ENCODE results near the gene EXO1.
"Not testable (repeated sequence)": the region's sequence is repeated elsewhere in the genome, so short reads cannot be mapped to it uniquely, and the experiment has no call there.

The EXO1 gene

DNA sequence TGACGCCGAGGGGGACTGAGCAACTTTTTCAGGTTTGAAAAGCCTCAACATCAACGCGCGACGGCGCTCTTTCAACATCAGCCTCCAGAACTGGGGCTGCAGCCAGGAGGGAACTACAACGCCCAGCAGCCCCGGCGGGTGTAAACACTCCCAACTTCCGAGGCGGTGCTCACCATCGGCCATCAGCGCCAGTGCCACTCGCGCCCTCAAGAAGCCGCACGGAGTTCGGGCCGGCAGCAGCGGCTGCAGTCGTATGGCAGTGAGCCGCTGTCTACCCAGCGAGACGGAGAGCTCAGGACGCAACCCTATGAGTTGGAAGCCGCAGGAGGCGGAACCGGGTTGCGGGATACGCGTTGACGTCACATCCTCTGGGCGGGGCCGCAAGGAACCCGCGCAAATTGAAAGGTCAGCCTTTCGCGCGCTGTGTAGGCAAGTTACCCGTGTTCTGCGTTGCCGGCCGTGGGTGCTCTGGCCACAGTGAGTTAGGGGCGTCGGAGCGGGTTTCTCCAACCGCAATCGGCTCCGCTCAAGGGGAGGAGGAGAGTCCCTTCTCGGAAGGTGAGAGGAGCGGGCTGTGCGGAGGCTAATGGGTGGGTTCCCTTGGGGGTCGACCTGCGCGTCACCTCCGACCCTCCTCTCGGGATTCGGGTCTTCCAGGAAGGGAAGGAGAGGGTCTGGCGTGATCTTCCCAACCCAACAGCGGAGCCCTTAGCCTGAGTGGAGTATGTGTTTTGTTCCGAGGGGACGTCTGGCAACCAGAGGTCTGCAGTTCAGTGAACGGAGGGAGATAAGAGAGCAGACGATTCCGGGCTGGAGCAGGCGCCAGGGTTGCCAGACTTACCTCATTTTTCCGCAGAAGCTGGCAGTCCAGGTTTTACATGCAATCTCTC, at the start of gene EXO1:
TSS of gene EXO1 (plus strand) at position 409 of the 890 bp plus-strand sequence. CDS start 2,222 bp downstream, outside the sequence.
- ATAC-seq (peak; percentile 95), DNase-seq (peak; percentile 88 to 91)
- H3K9me3 Mint-ChIP-seq, result no peaks in the 10 kb centered on the region
- no peaks in the 10 kb centered on the region for H3K27me3 Mint-ChIP-seq
- peaks cover 24% of the 10 kb centered on the region for H3K4me1 Mint-ChIP-seq
- H3K4me3 Mint-ChIP-seq, result peak within 1 kb of the TSS; percentile 99
- peak within 1 kb of the TSS; percentile 99 for H3K27ac Mint-ChIP-seq

DNA sequence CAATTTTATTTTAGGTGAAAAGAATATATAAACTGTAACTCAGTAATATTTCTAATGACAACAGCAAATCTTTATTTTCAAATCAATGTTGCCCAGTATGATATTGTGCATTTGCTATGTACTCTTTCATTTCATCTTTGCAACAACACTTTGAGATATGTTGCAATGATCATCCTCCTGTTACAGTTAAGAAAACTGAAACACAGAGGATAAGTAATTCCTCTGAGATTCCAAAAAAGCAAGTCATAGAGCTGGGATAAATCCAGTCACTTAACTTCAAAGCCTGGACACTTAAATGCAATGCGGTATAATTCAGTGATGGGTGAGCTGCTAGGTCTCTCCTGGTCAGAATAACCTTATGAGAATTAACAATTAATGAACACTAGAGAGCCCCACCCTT, 48.6 kb upstream of the EXO1 start:
- DNase-seq (no peak), ATAC-seq (no peak)
- H3K9me3 Mint-ChIP-seq, result no peaks in the 10 kb centered on the region
- no peak overlapping the region for H3K4me3 Mint-ChIP-seq
- no peaks in the 10 kb centered on the region for H3K4me1 Mint-ChIP-seq
- H3K27ac Mint-ChIP-seq, result no peak overlapping the region
- H3K27me3 Mint-ChIP-seq, result no peaks in the 10 kb centered on the region

DNA sequence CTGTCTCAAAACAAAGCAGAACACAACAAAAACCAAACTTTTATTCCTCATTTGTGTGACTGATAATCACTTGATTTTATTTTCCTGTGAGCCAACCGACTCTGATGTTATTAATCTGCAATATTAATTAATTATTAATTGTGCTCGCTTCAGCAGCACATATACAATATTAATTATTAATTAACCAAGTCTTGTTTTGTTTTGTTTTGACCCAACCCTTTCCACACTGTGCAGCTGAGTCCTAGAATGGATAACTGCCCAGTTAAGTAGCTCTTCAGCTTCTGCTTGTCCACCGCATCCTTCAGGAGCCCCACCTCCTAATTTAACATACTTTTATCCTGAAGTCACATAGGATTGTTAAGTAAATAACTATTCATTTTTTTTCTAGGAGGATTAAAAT, 47.4 kb upstream of the EXO1 start:
- H3K4me1 Mint-ChIP-seq, result no peaks in the 10 kb centered on the region
- ATAC-seq (no peak), DNase-seq (no peak)
- no peak overlapping the region for H3K27ac Mint-ChIP-seq
- no peaks in the 10 kb centered on the region for H3K9me3 Mint-ChIP-seq
- no peaks in the 10 kb centered on the region for H3K27me3 Mint-ChIP-seq
- H3K4me3 Mint-ChIP-seq, result no peak overlapping the region

DNA sequence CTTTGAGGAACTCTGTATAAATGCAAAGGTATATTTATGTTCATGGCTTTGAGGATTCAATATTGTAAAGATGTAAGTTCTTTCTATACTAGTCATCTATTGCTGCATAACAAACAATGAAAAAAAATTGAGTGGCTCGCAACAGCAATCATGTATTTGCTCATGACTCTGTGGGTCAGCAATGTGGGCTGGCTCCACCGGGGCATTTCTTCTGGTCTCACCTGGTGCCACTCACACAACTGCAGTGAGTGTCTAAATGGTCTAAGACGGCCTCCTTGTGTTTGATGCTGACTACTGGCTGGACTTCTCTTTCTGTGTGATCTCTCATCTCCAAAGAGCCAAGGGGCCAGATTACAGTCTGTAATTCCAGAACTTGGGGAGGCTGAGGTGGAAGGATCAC, 45.1 kb upstream of the EXO1 start:
- no peak for DNase-seq
- Mint-ChIP-seq H3K27me3 (no peaks in the 10 kb centered on the region), H3K4me1 (no peaks in the 10 kb centered on the region), H3K27ac (no peak overlapping the region), H3K4me3 (no peak overlapping the region), H3K9me3 (no peaks in the 10 kb centered on the region)
- ATAC-seq, result no peak

DNA sequence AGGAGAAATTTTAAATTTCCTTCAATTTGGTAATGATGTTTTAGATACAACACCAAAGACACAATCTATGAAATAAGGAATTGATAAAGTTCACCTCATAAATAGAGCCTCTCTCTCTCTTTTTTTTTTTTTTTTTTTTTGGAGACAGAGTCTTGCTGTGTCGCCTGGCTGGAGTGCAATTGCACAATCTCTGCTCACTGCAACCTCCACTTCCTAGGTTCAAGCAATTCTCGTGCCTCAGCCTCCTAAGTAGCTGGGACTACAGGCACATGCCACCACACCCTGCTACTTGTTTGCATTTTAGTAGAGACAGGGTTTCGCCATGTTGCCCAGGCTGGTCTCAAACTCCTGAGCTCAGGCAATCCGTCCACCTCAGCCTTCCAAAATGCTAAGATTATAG, 43.3 kb upstream of the EXO1 start:
- ATAC-seq, H3K9me3 Mint-ChIP-seq, H3K27me3 Mint-ChIP-seq, H3K4me3 Mint-ChIP-seq, H3K27ac Mint-ChIP-seq, DNase-seq, H3K4me1 Mint-ChIP-seq: not testable (repeated sequence)

DNA sequence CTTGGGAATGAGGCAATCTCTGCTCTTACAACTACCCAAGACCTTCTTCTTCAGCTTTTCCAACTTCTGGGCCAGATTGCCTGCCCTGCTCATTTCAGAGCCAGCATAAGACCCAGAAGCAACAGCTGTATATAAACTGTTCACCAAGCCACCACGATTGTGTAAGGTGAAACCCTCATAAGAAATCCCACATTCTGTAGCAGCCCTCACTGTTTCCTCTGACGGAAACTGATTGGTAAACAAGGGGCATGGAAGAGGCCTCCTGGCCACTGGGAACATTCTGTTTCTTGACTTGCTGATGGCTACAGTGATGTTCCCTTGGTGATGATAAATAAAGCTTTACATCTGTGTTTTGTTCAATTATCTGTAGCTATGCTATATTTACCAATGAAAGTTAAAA, 39.7 kb upstream of the EXO1 start:
- Mint-ChIP-seq H3K9me3 (no peaks in the 10 kb centered on the region), H3K4me1 (no peaks in the 10 kb centered on the region), H3K4me3 (no peak overlapping the region), H3K27ac (no peak overlapping the region), H3K27me3 (no peaks in the 10 kb centered on the region)
- no peak for ATAC-seq
- DNase-seq, result no peak

DNA sequence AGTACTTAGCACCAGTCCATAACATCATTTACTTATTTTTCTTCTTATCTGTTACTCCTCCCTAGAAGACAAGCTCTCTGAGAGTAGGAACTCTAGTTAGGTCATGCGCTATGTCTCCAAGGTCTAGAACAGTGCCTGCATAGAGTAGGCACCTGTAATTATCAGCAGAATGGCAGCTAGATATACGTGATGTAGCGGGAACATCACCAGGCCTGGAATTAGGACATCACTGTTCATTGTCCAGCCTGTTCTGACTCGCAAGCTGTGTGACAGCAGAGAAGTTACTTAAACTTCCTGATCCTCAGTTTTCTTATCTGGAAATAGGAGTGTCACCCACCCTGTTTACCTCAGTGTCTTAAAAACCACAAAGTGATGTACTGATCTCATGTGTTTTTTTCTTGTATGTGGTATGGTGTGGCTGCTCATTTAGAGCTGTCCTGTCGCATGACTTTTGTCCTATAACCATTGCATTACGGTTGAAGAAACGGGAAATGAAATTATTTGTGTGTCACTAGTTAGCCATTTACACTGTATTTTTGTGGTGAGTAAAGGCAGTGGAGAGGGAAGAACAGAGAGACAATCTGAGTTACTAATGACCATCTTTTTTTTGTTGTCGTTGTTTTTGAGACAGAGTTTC, 37.1 kb upstream of the EXO1 start:
- H3K4me1 Mint-ChIP-seq, result no peaks in the 10 kb centered on the region
- H3K27me3 Mint-ChIP-seq, result no peaks in the 10 kb centered on the region
- no peak for DNase-seq
- no peak for ATAC-seq
- H3K9me3 Mint-ChIP-seq, result no peaks in the 10 kb centered on the region
- no peak overlapping the region for H3K27ac Mint-ChIP-seq
- H3K4me3 Mint-ChIP-seq, result no peak overlapping the region

DNA sequence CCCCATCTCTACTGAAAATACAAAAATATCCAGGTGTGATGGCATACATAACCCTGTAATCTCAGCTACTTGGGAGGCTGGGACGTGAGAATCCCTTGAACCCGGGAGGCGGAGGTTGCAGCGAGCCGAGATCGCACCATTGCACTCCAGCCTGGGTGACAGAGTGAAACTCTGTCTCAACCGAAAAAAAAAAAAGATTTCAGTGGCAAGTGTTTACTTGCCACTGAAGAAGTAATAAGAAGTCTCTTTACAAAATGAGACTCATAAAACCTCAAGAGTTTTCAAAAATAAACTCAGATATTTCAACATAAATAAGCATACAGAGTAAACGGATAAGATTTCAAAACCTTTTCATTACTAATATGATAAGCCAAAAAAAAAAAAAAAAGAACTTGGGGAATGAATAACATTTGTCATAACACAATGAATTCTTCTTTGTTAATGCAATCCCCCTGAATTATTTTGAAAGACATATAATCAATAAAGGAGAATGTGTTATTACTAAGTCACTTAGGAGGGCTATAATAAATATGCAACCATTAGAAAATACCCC, 34.2 kb upstream of the EXO1 start:
- no peak for DNase-seq
- no peaks in the 10 kb centered on the region for H3K9me3 Mint-ChIP-seq
- no peak for ATAC-seq

DNA sequence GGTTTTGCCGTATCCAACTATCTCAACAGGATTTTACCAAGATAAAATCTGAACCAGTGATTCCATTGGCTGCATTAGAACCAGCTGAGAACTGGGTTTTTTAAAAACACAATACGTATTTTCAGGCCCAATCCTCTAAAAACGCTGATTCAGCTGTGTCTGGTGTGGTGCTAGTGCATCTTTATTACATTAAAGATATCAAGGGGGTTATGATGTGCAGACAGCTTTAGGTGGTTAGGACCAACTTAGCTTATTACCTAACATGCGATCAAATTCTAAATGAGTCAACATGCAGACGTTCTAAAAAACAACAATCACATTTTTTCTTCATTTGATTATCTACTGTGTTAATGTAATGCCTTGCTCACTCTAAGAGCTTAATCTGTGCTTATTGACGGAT, 32.0 kb upstream of the EXO1 start:
- DNase-seq (no peak), ATAC-seq (no peak)
- no peaks in the 10 kb centered on the region for H3K4me1 Mint-ChIP-seq
- H3K4me3 Mint-ChIP-seq, result no peak overlapping the region
- no peaks in the 10 kb centered on the region for H3K9me3 Mint-ChIP-seq
- no peak overlapping the region for H3K27ac Mint-ChIP-seq
- no peaks in the 10 kb centered on the region for H3K27me3 Mint-ChIP-seq

More for the DNA sequence above, 34.2 kb upstream of the EXO1 start:
- no peak overlapping the region for H3K27ac Mint-ChIP-seq
- H3K4me3 Mint-ChIP-seq, result no peak overlapping the region
- no peaks in the 10 kb centered on the region for H3K27me3 Mint-ChIP-seq
- no peaks in the 10 kb centered on the region for H3K4me1 Mint-ChIP-seq

DNA sequence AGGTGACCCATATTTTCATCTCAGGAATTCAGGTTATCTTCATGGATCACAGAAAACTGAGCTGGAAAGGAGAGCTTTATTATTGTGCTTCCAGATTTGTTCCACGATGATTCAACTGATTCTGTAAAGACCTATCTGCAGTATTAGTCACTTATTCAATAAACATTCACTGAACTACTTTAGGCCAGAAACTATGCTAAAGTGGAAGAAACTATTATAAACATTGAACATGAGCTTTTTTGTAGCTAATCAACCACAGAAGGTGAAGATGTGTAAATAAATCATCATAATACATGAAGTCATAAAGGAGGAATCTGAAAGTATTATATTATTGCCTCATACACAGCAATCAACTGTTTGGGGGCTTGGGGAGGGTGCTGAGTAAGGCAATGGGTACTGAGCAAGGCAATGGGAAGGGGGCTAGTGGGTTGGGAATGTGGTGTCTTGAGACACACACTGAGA, 30.6 kb upstream of the EXO1 start:
- Mint-ChIP-seq H3K27ac (no peak overlapping the region), H3K4me3 (no peak overlapping the region), H3K4me1 (no peaks in the 10 kb centered on the region), H3K27me3 (no peaks in the 10 kb centered on the region), H3K9me3 (no peaks in the 10 kb centered on the region)
- ATAC-seq, result no peak
- no peak for DNase-seq

DNA sequence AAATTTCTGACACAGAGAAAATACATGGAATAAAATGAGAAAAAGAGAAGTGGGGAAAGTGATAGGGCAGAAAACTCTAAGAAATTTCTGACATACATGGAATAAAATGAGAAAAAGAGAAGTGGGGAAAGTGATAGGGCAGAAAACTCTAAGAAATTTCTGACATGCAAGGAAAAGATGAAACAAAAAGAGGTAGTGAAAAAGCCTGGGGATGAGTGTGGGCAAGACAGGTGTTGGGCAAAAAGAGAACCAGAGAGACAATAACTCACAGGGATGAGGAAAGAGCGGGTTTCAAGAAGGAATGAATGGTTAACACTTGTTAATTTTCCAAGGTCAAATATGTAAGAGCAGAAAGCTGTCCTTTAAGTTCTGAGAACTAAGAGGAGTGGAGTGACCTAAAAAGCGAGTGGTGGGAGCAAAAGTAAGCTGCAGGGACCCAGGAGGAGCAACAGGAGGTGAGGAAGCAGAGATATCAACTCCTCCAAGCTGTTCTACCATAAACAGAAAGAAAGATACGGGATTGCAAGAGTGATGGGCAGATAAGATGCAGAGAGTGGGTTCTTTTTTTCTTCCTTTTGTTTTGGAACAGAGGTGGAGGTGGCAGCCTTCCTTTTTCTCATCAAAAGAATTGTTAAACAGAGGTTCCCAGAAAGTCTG, 29.9 kb upstream of the EXO1 start:
- DNase-seq (no peak), ATAC-seq (no peak)
- no peaks in the 10 kb centered on the region for H3K9me3 Mint-ChIP-seq
- no peaks in the 10 kb centered on the region for H3K27me3 Mint-ChIP-seq
- H3K4me3 Mint-ChIP-seq, result no peak overlapping the region
- no peaks in the 10 kb centered on the region for H3K4me1 Mint-ChIP-seq
- no peak overlapping the region for H3K27ac Mint-ChIP-seq

DNA sequence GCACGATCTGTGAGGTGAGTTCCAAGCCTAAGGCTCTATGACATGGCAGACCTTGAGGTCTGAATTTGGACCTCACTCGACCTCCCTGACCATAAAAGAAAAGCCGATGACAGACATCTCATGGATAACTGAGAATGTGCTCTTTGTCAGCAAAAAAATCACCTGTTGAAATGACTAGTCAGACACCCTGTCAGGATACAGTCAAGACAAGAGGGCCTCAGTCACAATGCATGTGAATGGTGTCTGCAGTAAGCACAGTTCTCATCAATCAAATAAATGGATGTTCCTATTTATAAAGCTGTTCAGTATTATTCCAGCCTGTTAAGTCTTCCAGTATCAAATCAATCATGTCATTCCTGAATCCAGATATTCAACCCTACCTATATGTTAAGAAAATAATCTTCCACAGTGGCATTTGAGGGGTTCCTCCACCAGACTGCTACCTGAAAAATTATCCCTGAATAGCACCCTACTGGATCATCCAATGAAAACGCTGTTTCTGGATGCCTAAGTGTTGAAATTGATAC, 28.6 kb upstream of the EXO1 start:
- ATAC-seq (no peak), DNase-seq (no peak)
- Mint-ChIP-seq H3K4me1 (no peaks in the 10 kb centered on the region), H3K27me3 (no peaks in the 10 kb centered on the region), H3K27ac (no peak overlapping the region), H3K4me3 (no peak overlapping the region), H3K9me3 (no peaks in the 10 kb centered on the region)

DNA sequence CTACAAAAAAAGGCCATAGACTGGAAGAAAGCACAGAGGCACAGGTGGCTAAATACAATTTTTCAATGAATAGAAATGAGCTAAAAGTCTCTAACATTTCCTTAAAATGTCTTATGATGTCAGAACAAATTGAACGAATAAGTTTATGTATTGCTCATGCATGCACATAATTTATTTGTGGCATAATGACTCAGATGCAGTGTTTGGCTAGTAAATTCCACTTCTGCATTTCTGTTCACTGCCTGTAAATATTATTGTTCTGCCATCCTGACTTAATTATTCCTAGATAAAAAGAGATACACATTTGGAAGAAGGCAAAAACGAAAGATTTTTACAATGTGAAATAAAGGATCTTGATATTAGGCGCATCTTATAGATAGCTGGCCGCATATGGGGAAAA, 26.6 kb upstream of the EXO1 start:
- ATAC-seq, result no peak
- Mint-ChIP-seq H3K4me3 (no peak overlapping the region), H3K9me3 (no peaks in the 10 kb centered on the region), H3K27ac (no peak overlapping the region), H3K27me3 (no peaks in the 10 kb centered on the region), H3K4me1 (no peaks in the 10 kb centered on the region)
- no peak for DNase-seq

DNA sequence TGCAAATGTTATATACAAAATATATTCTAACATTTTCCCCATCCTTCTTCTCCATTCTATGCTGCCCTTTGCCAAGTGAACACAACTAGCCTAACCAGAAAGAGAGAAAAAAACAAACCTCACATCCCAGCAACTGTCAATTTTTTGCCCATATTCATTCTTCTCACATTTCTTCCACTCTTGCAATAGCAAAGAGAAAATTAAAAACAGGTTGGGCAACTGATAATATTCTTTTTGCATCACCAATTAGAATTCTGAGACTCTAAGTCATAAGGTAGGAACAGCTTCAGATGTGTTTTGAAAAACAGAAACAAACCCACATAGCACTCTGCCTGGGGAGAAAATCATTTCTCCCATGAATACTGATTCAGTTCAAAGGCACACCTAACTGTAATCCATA, 25.2 kb upstream of the EXO1 start:
- Mint-ChIP-seq H3K4me3 (no peak overlapping the region), H3K27me3 (no peaks in the 10 kb centered on the region), H3K4me1 (no peaks in the 10 kb centered on the region), H3K9me3 (no peaks in the 10 kb centered on the region), H3K27ac (no peak overlapping the region)
- ATAC-seq (no peak), DNase-seq (no peak)

DNA sequence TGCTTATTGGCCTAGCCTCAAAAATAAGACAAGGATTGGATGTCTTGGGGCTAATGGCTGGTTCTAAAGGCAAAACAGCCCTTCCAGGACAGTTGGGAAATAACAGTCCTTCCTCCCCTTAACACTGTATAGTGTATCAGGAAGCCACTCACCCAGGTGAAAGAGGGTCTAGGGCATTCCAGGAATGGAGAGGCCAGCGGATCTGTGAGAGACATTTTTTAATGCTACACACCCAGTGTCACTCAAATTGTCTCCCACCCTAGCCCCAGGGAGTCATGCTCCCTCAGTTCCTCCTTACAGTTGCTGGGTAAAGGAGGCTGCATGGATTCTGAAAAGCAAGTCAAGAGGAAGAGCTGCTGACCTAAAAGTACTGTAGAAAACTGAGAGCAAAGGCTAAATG, 24.1 kb upstream of the EXO1 start:
- H3K4me3 Mint-ChIP-seq, result no peak overlapping the region
- H3K9me3 Mint-ChIP-seq, result no peaks in the 10 kb centered on the region
- H3K27ac Mint-ChIP-seq, result no peak overlapping the region
- no peaks in the 10 kb centered on the region for H3K27me3 Mint-ChIP-seq
- ATAC-seq (no peak), DNase-seq (no peak)
- no peaks in the 10 kb centered on the region for H3K4me1 Mint-ChIP-seq

DNA sequence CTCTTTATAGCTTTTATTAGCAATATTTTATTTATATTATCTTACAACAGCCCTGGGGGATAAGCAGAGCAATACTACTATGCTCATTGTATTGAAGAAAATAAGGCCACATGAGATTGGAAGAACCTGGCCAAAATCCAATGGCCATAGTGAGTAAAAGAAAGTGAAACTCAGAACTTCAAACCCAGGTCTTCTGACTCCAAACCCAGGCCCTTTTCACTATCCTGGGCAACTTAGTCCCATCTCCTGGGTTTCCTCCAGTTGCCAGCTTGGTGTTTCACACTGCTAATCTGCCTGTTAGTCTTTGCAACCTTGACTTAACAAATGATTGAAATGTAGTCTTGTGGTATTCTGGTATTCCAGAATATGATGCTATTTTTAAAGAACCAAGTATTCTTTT, 22.4 kb upstream of the EXO1 start:
- DNase-seq (no peak), ATAC-seq (no peak)
- Mint-ChIP-seq H3K27ac (no peak overlapping the region), H3K9me3 (no peaks in the 10 kb centered on the region), H3K27me3 (no peaks in the 10 kb centered on the region), H3K4me3 (no peak overlapping the region), H3K4me1 (no peaks in the 10 kb centered on the region)
